Transverse colon (tissue), 3 donors: ENCODE data around the gene TBC1D9.

Experiments
- CTCF ChIP-seq, 5 experiments: fragments of 200-600 bp in 3 of 5; fragments of 450-650 bp in 2 of 5; sonication (generic) in 3 of 5; IDR thresholded peaks; 1 replicate in 2 of 5; 2 replicates in 3 of 5; pipeline ENCODE4 v1.5.1; 2016 to 2017; ENCODE audit warnings: antibody characterized with exemption in 5 of 5, inconsistent platforms in 3 of 5, mild to moderate bottlenecking in 2 of 5, moderate library complexity in 1 of 5
- EP300 ChIP-seq: sonication (generic); formaldehyde crosslinking; IDR thresholded peaks from one replicate; pipeline ENCODE4 v1.6.1; 2017; ENCODE audit warnings: antibody characterized with exemption, low read depth
- POLR2A ChIP-seq: fragments of 450-650 bp; IDR thresholded peaks from one replicate; pipeline ENCODE4 v1.6.1; 2016; ENCODE audit warnings: antibody characterized with exemption, mild to moderate bottlenecking, moderate library complexity

GRCh38 chr4:140781596-140781995 is 25.4 kb upstream of the TBC1D9 start:
- TF ChIP-seq CTCF (IDR thresholded peaks at IDR 0.05) (no peak), EP300 (no peak), POLR2A (no peak)
